Measurements from ENCODE around the gene RBPJL. TPM values are rescaled to one million over a fixed set of nuclear protein-coding genes. Genes with fewer than 3 reads are reported as not detected.

Gene RBPJL
- total RNA-seq, 5 donors from 2014 or later (not counting 1 experiment from before 2014, with no cell fraction given): 0.22 to 0.29 (median 0.26) TPM; not detected in 2

DNA sequence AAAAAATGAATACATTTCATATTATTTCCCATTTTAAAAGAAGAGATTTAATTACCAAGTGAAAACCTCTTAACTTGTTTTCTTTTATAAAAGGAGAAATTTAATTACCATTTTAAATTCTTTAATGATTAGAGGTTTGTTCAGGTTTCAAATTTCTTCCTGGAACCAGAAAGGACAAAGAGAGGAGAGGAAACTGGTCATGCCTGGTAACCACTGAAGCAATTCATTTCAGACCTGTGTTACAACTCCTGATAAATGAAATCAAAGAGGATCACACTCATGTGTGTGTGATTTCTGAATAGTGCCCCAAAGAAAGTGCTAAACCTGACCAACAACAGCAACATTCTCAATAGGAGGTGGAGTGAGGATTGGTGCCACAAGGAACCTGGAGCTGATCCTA is 39.7 kb upstream of the RBPJL start:
- Mint-ChIP-seq H3K9me3 (no peaks in the 10 kb centered on the region), H3K36me3 (no peaks in the 10 kb centered on the region), H3K4me1 (no peaks in the 10 kb centered on the region), H3K27me3 (peaks cover 29 to 37% of the 10 kb centered on the region in 2 donors), H3K27ac (no peak overlapping the region), H3K4me3 (no peak overlapping the region)
- Histone ChIP-seq H3K36me3 (ENCODE audit: control insufficient read depth in 2 of 2, extremely low read depth in 1 of 2, insufficient read depth in 1 of 2, low read length in 1 of 2) (no peaks in the 10 kb centered on the region), H3K4me3 (ENCODE audit: control insufficient read depth in 1 of 2, extremely low read depth in 1 of 2, low read length in 1 of 2) (no peak overlapping the region), H3K4me1 (ENCODE audit: control insufficient read depth in 1 of 2, extremely low read depth in 1 of 2, insufficient read depth in 2 of 2, low read length in 2 of 2) (no peaks in the 10 kb centered on the region), H3K27me3 (replicated peaks in 1 of 2; ENCODE audit: control insufficient read depth in 2 of 2, extremely low read depth in 1 of 2, insufficient read depth in 2 of 2, low read length in 1 of 2) (peaks cover 0 to 4% of the 10 kb centered on the region in 2 experiments), H3K9me3 (no peaks in the 10 kb centered on the region), H3K27ac (ENCODE audit: low read length) (no peak overlapping the region)
- ATAC-seq (replicated peaks in 1 of 4): no peak
- POLR2A ChIA-PET: no interaction called here
- CTCF ChIA-PET: no interaction called here
- no peak for DNase-seq

DNA sequence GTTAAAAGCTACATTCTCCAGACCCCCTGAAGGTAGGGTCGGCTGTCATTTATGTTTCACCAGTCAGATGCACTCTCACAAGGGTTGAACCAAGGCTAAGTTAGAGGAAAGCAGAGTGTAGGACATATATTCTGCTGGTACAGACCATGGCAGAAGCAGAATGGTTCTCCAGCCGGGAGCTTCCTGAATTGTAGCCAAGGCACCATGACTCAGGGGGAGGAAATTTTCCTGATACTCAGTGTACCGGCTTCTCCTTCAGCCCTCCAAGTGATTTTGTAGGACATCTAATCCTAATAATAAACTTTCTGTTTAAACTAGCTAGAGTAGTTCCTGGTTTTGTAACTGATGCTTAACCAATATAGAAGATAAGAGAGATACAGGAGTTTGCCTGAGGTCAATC is 38.1 kb upstream of the RBPJL start:
- Mint-ChIP-seq H3K9me3 (no peaks in the 10 kb centered on the region), H3K4me3 (no peak overlapping the region), H3K36me3 (no peaks in the 10 kb centered on the region), H3K4me1 (no peaks in the 10 kb centered on the region), H3K27me3 (peaks cover 31 to 38% of the 10 kb centered on the region in 2 donors), H3K27ac (no peak overlapping the region)
- Histone ChIP-seq H3K36me3 (ENCODE audit: control insufficient read depth in 2 of 2, extremely low read depth in 1 of 2, insufficient read depth in 1 of 2, low read length in 1 of 2) (no peaks in the 10 kb centered on the region), H3K27me3 (replicated peaks in 1 of 2; ENCODE audit: control insufficient read depth in 2 of 2, extremely low read depth in 1 of 2, insufficient read depth in 2 of 2, low read length in 1 of 2) (peaks cover 2 to 6% of the 10 kb centered on the region in 2 experiments), H3K9me3 (no peaks in the 10 kb centered on the region), H3K27ac (ENCODE audit: low read length) (no peak overlapping the region), H3K4me1 (ENCODE audit: control insufficient read depth in 1 of 2, extremely low read depth in 1 of 2, insufficient read depth in 2 of 2, low read length in 2 of 2) (no peaks in the 10 kb centered on the region), H3K4me3 (ENCODE audit: control insufficient read depth in 1 of 2, extremely low read depth in 1 of 2, low read length in 1 of 2) (no peak overlapping the region)
- WGBS (ENCODE audit: insufficient coverage): no CpG with 5 or more reads among the region's 3 CpGs
- CTCF ChIA-PET: no interaction called here
- DNase-seq (no peak), ATAC-seq (replicated peaks in 1 of 4) (no peak)
- POLR2A ChIA-PET: no interaction called here

DNA sequence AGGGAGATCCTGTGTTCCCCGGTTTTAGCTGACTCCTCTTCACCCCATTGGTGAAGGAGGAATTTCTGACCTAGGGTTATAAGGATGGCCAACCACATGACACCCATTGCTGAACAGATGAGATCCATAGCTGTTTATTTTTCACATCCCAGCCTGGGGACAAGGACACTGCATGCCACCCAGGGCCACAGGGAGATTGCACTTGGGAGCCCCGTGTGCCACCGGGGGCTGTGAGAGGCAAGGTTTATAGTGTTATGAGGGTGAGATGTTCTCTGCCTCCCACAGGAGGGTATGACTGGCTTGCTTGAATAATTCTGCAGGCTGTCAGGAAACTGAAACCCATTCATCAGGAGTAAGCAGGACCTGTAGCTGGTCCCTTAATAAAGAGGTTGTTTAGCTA is 37.6 kb upstream of the RBPJL start:
- Mint-ChIP-seq H3K4me3 (no peak overlapping the region), H3K4me1 (no peaks in the 10 kb centered on the region), H3K27me3 (peaks cover 34 to 40% of the 10 kb centered on the region in 2 donors), H3K36me3 (no peaks in the 10 kb centered on the region), H3K27ac (no peak overlapping the region), H3K9me3 (no peaks in the 10 kb centered on the region)
- ATAC-seq (replicated peaks in 1 of 4): no peak
- WGBS (ENCODE audit: insufficient coverage): 64% methylated on average over 2 of the region's 3 CpGs
- Histone ChIP-seq H3K4me3 (ENCODE audit: control insufficient read depth in 1 of 2, extremely low read depth in 1 of 2, low read length in 1 of 2) (no peak overlapping the region), H3K27me3 (replicated peaks in 1 of 2; ENCODE audit: control insufficient read depth in 2 of 2, extremely low read depth in 1 of 2, insufficient read depth in 2 of 2, low read length in 1 of 2) (peaks cover 2 to 7% of the 10 kb centered on the region in 2 experiments), H3K9me3 (no peaks in the 10 kb centered on the region), H3K27ac (ENCODE audit: low read length) (no peak overlapping the region), H3K4me1 (ENCODE audit: control insufficient read depth in 1 of 2, extremely low read depth in 1 of 2, insufficient read depth in 2 of 2, low read length in 2 of 2) (no peaks in the 10 kb centered on the region), H3K36me3 (ENCODE audit: control insufficient read depth in 2 of 2, extremely low read depth in 1 of 2, insufficient read depth in 1 of 2, low read length in 1 of 2) (no peaks in the 10 kb centered on the region)
- no peak for DNase-seq
- POLR2A ChIA-PET: no interaction called here
- CTCF ChIA-PET: no interaction called here

DNA sequence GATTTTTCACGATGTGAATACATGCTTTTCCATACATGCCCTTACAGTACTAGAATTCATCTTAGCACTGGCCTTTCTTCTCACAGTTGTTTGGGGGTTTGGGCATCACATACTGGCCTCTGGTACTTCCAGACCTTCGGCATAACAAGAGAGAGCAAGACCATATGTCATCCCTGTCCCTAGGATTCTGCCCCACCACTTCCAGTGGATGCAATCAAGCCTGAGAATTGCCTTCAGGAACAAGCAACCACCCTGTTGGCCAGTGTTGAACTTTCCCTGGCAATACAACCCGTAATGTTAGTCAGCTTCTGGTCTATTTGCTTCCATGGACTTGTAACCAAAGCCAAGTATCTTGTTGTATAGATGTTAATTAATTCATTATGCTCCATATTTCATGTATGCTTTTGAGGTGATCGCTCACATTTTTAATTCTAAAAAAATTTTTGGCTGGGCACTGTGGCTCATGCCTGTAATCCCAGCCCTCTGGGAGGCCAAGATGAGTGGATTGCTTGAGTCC is 36.8 kb upstream of the RBPJL start:
- CTCF ChIA-PET: no interaction called here
- Mint-ChIP-seq H3K9me3 (no peaks in the 10 kb centered on the region), H3K27ac (no peak overlapping the region), H3K4me3 (no peak overlapping the region), H3K36me3 (no peaks in the 10 kb centered on the region), H3K4me1 (no peaks in the 10 kb centered on the region), H3K27me3 (peaks cover 39 to 45% of the 10 kb centered on the region in 2 donors)
- no peak for DNase-seq
- no peaks in the 10 kb centered on the region for H3K36me3 ChIP-seq (ENCODE audit: control insufficient read depth in 2 of 2, extremely low read depth in 1 of 2, insufficient read depth in 1 of 2, low read length in 1 of 2)
- H3K27ac ChIP-seq (ENCODE audit: low read length): no peak overlapping the region
- H3K4me3 ChIP-seq (ENCODE audit: control insufficient read depth in 1 of 2, extremely low read depth in 1 of 2, low read length in 1 of 2): no peak overlapping the region
- no peaks in the 10 kb centered on the region for H3K9me3 ChIP-seq
- no peak for ATAC-seq (replicated peaks in 1 of 4)
- peaks cover 2 to 7% of the 10 kb centered on the region in 2 experiments for H3K27me3 ChIP-seq (replicated peaks in 1 of 2; ENCODE audit: control insufficient read depth in 2 of 2, extremely low read depth in 1 of 2, insufficient read depth in 2 of 2, low read length in 1 of 2)
- H3K4me1 ChIP-seq (ENCODE audit: control insufficient read depth in 1 of 2, extremely low read depth in 1 of 2, insufficient read depth in 2 of 2, low read length in 2 of 2): no peaks in the 10 kb centered on the region
- no CpG with 5 or more reads among the region's 4 CpGs for WGBS (ENCODE audit: insufficient coverage)
- POLR2A ChIA-PET: no interaction called here

DNA sequence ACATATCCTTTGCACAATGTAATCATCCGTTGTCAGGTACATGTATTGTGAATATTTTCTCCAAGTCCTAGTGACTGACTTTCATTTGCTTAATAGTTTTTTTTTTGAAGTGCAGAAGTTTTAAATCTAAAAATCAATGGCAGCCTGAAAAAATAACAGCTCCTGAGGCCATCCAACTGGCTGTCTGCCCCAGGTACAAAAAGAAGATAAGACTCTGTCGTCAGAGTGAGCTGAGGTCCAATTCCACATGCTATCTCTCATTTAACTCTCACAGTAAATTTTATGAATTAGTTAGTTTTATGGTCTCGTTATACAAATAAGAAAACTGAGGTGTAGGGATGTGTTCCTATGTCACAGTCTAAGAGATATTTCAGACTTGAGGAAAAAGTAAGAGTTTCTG is 31.3 kb upstream of the RBPJL start:
- Mint-ChIP-seq H3K4me3 (no peak overlapping the region), H3K36me3 (no peaks in the 10 kb centered on the region), H3K4me1 (no peaks in the 10 kb centered on the region), H3K27ac (no peak overlapping the region), H3K9me3 (no peaks in the 10 kb centered on the region), H3K27me3 (peaks cover 54 to 62% of the 10 kb centered on the region in 2 donors)
- H3K9me3 ChIP-seq: no peaks in the 10 kb centered on the region
- DNase-seq (no peak), ATAC-seq (replicated peaks in 1 of 4) (no peak)
- H3K27ac ChIP-seq (ENCODE audit: low read length): no peak overlapping the region
- ChIA-PET CTCF (no interaction called here), POLR2A (no interaction called here)
- no peaks in the 10 kb centered on the region for H3K4me1 ChIP-seq (ENCODE audit: control insufficient read depth in 1 of 2, extremely low read depth in 1 of 2, insufficient read depth in 2 of 2, low read length in 2 of 2)
- H3K4me3 ChIP-seq (ENCODE audit: control insufficient read depth in 1 of 2, extremely low read depth in 1 of 2, low read length in 1 of 2): no peak overlapping the region
- no peaks in the 10 kb centered on the region for H3K36me3 ChIP-seq (ENCODE audit: control insufficient read depth in 2 of 2, extremely low read depth in 1 of 2, insufficient read depth in 1 of 2, low read length in 1 of 2)
- peaks cover 2 to 7% of the 10 kb centered on the region in 2 experiments for H3K27me3 ChIP-seq (replicated peaks in 1 of 2; ENCODE audit: control insufficient read depth in 2 of 2, extremely low read depth in 1 of 2, insufficient read depth in 2 of 2, low read length in 1 of 2)
- WGBS (ENCODE audit: insufficient coverage): no CpG with 5 or more reads among the region's 3 CpGs

DNA sequence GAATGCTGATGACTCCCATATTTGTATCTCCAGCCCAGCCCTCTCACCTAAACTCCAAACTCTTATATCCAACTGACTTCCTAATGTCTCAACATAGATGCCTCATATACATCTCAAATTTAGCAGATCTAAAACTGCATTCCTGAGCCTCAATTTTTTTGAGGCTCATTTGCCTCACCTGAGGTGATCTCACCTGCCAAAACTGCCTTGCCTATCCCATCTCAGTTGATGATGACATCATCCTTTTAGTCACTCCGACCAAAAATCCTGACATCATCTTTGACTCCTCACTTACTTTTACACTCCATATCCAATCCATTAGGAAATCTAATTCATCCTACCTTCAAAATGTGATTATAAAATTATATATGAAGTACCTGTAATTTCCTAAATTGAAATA is 26.6 kb upstream of the RBPJL start:
- Histone ChIP-seq H3K27ac (ENCODE audit: low read length) (no peak overlapping the region), H3K4me1 (ENCODE audit: control insufficient read depth in 1 of 2, extremely low read depth in 1 of 2, insufficient read depth in 2 of 2, low read length in 2 of 2) (no peaks in the 10 kb centered on the region), H3K36me3 (ENCODE audit: control insufficient read depth in 2 of 2, extremely low read depth in 1 of 2, insufficient read depth in 1 of 2, low read length in 1 of 2) (no peaks in the 10 kb centered on the region), H3K27me3 (replicated peaks in 1 of 2; ENCODE audit: control insufficient read depth in 2 of 2, extremely low read depth in 1 of 2, insufficient read depth in 2 of 2, low read length in 1 of 2) (peaks cover 0 to 19% of the 10 kb centered on the region in 2 experiments), H3K9me3 (no peaks in the 10 kb centered on the region), H3K4me3 (ENCODE audit: control insufficient read depth in 1 of 2, extremely low read depth in 1 of 2, low read length in 1 of 2) (no peak overlapping the region)
- no peak for DNase-seq
- no peak overlapping the region for H3K27ac Mint-ChIP-seq
- ATAC-seq (replicated peaks in 1 of 4): no peak
- ChIA-PET CTCF (no interaction called here), POLR2A (no interaction called here)
- H3K9me3 Mint-ChIP-seq: no peaks in the 10 kb centered on the region
- WGBS (ENCODE audit: insufficient coverage): no CpG with 5 or more reads among the region's 1 CpG
- H3K4me1 Mint-ChIP-seq: no peaks in the 10 kb centered on the region
- no peak overlapping the region for H3K4me3 Mint-ChIP-seq
- H3K27me3 Mint-ChIP-seq: peaks cover 42 to 49% of the 10 kb centered on the region in 2 donors
- no peaks in the 10 kb centered on the region for H3K36me3 Mint-ChIP-seq
